H1 (cell line): Measurements from ENCODE around the gene ALDH3B1. TPM values are rescaled to one million over a fixed set of nuclear protein-coding genes. Genes with fewer than 3 reads are reported as not detected.

Source experiments
- EP300 ChIP-seq, 2 experiments: IDR thresholded peaks; 1 replicate in 1 of 2; 2 replicates in 1 of 2; pipeline ENCODE4 v1.6.1; 2011 to 2012; ENCODE audit warnings: low read depth in 2 of 2, low read length in 2 of 2, mild to moderate bottlenecking in 2 of 2, borderline replicate concordance in 1 of 2, inconsistent platforms in 1 of 2, moderate library complexity in 1 of 2
- PHF8 ChIP-seq: fragments of 200-600 bp; sonication (generic); conservative IDR thresholded peaks from 2 replicates; pipeline ENCODE4 v1.7.1; 2012; ENCODE audit warnings: low read depth, mild to moderate bottlenecking, inconsistent platforms, low read length, moderate library complexity
- SRF ChIP-seq: IDR thresholded peaks from 2 replicates; pipeline ENCODE4 v1.6.1; 2011; ENCODE audit warnings: mild to moderate bottlenecking, low read depth, low read length, moderate library complexity
- polyA plus RNA-seq, 7 experiments: library from polyadenylated mRNA; depleted of rRNA in 3 of 7; stranded (reverse) in 5 of 7; unstranded in 2 of 7; fragments of >200 nt in 5 of 7; fragments of 200-250 nt in 2 of 7; gene quantifications; 1 replicate in 5 of 7; 2 replicates in 1 of 7; 4 replicates in 1 of 7; pipeline versions ENCODE4 v1.2.1 to v1.2.3, GENCODE V29; 2011 to 2013; ENCODE audit warnings: missing spikeins in 2 of 7, mixed read lengths in 2 of 7
- total RNA-seq: library from RNA; stranded (reverse); fragmentation: NEBNext Ultra II Directional; extraction: Animal tissue kit (Norgen Biotek cat#: 25700); gene quantifications from 2 replicates; pipeline ENCODE4 v1.2.1, GENCODE V29; 2021

The ALDH3B1 gene
- total and polyA plus RNA-seq, 2 of the 8 experiments (the other 6 are each of a cell fraction or from before 2014, with no cell fraction given), result 0.32 to 0.47 TPM

DNA sequence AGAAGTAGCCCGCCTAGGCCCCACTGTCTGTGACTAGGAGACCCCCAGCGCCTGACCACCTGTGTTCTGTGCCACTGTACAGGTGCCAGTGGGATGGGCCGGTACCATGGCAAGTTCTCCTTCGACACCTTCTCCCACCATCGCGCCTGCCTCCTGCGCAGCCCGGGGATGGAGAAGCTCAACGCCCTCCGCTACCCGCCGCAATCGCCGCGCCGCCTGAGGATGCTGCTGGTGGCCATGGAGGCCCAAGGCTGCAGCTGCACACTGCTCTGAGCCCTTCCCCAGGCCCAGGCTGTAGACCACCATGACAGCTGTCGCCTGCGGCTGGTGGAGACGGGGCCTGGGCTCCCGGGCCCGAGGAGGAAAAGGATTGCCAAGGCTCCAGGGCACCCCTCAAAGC, 17.5 kb downstream of the ALDH3B1 start (continued):
- no peak for TF ChIP-seq SRF
- TF ChIP-seq PHF8, result no peak
- TF ChIP-seq EP300 (IDR thresholded peaks at IDR 0.05; ENCODE audit: borderline replicate concordance in 1 of 2, low read depth in 2 of 2, low read length in 2 of 2), result no peak
